Activated CD4-positive, alpha-beta memory T cell treated with anti-CD3 and anti-CD28 coated beads, Interleukin-2, amount 10 ng/mL, durations not matched to agents 7 days and 5 days (primary cell): ENCODE measurements around the gene ASTN2. TPM values are rescaled to one million over a fixed set of nuclear protein-coding genes. Genes with fewer than 3 reads are reported as not detected.

Source experiments
- CTCF ChIA-PET: fragments of 350-600 bp; sonication (Branson Sonifier 250); formaldehyde crosslinking; loops from one replicate; lab custom pipeline; 2021; ENCODE audit warnings: antibody characterized with exemption, inconsistent platforms; lab: Charles Lee
- POLR2A ChIA-PET: fragments of 350-600 bp; sonication (Branson Sonifier 250); formaldehyde crosslinking; loops from one replicate; lab custom pipeline; 2021; ENCODE audit warnings: antibody characterized with exemption; lab: Charles Lee
- DNase-seq: peaks from one replicate; pipeline ENCODE4 v3.0.0-alpha.2; 2020
- H3K27ac Mint-ChIP-seq: one replicate; pipeline ENCODE4 v1.8.0; 2021; ENCODE audit warnings: mild to moderate bottlenecking, mixed read lengths
- H3K27me3 Mint-ChIP-seq: one replicate; pipeline ENCODE4 v1.8.0; 2021; ENCODE audit warnings: mixed read lengths
- H3K36me3 Mint-ChIP-seq: one replicate; pipeline ENCODE4 v1.8.0; 2021; ENCODE audit warnings: low read depth, mixed read lengths
- H3K4me1 Mint-ChIP-seq: one replicate; pipeline ENCODE4 v1.8.0; 2021; ENCODE audit warnings: mixed read lengths
- H3K4me3 Mint-ChIP-seq: one replicate; pipeline ENCODE4 v1.8.0; 2021; ENCODE audit warnings: mild to moderate bottlenecking, mixed read lengths
- H3K9me3 Mint-ChIP-seq: one replicate; pipeline ENCODE4 v1.8.0; 2021; ENCODE audit warnings: mixed read lengths
- total RNA-seq, 2 experiments: library from RNA; stranded (reverse); gene quantifications; one replicate each; pipeline ENCODE4 v1.2.3, GENCODE V29; 2021

Gene ASTN2
- total RNA-seq, 2 experiments from 2014 or later, result 2.5 to 3.0 TPM

DNA sequence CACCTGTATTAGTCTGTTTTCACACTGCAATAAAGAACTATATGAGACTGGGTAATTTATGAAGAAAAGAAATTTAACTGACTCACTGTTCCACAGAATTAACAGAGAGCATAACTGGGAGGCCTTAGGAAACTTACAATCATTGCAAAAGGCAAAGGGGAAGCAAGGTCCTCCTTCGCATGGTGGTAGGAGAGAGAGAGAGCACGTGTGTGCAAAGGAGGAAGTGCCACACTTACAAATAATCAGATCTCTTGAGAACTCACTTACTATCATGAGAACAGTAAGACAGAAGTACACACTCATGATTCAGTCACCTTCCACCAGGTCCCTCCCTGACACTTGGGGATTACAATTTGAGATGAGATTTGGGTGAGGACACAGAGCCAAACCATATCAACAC is 469.0 kb downstream of the ASTN2 start:
- no peaks in the 10 kb centered on the region for H3K4me1 Mint-ChIP-seq
- no peaks in the 10 kb centered on the region for H3K36me3 Mint-ChIP-seq
- H3K27me3 Mint-ChIP-seq, result no peaks in the 10 kb centered on the region
- ChIA-PET POLR2A (no interaction called here), CTCF (no interaction called here)
- peaks cover 2% of the 10 kb centered on the region for H3K9me3 Mint-ChIP-seq
- H3K4me3 Mint-ChIP-seq, result no peak overlapping the region
- H3K27ac Mint-ChIP-seq, result no peak overlapping the region
- DNase-seq, result no peak

DNA sequence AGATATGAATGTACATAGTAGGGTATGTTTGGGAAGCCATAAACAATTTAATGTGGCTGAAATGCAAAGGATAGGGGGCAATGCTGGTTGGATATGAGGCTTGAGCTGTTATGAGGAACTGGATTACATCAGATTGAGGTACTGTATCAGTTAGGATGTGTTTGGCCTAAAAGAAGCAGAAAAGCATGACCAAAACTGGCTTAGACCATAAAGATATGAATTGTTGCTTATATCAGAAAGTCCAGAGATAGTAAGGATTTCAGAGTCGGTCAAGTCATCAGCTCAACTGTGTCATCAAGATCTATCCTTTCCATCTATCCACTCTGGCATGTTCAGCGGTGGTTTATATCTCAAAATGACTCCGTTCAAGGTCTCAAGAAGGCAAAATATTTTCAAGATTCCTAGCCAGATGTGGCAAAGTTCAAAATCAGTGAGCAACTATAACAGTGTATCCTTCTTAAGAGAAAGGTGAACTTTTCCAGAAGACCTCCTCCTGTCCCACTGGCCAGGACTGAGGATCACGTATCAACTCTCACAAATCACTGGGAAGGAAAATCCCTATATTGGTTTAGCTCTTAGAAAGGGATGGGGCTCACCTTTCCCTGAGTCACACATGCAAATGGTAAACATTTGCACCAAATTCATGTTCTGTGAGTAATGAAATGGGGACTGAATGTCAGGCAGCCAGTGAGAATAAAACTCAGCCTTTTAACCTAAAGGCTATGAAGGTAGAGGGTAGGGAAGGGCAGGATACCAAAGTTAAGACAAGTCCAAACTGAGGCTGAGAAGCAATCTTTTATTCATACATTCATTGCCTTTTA is 469.9 kb downstream of the ASTN2 start:
- no peak overlapping the region for H3K4me3 Mint-ChIP-seq
- no peaks in the 10 kb centered on the region for H3K27me3 Mint-ChIP-seq
- CTCF ChIA-PET, result no interaction called here
- H3K4me1 Mint-ChIP-seq, result no peaks in the 10 kb centered on the region
- POLR2A ChIA-PET, result no interaction called here
- H3K9me3 Mint-ChIP-seq, result no peaks in the 10 kb centered on the region
- no peak for DNase-seq
- no peaks in the 10 kb centered on the region for H3K36me3 Mint-ChIP-seq
- no peak overlapping the region for H3K27ac Mint-ChIP-seq

DNA sequence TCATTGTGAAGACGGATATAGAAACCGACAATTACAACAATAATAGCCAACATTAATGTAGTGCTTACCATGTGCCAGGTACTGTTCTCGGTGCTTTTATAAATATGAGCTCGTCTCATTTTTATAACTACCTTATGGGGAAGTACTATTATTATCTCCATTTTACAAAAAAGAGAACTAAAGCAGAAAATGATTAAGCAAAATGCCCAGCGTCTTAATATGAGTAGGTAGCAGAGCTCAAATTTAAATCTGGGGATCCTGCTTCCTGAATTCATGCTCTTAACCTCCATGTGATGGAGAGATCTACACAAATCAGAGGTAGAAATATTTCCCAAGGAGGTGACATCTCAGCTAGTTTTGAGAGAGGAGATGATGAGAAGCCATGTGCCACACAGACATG is 470.9 kb downstream of the ASTN2 start:
- no peak overlapping the region for H3K4me3 Mint-ChIP-seq
- H3K27ac Mint-ChIP-seq, result no peak overlapping the region
- no peaks in the 10 kb centered on the region for H3K9me3 Mint-ChIP-seq
- no peaks in the 10 kb centered on the region for H3K36me3 Mint-ChIP-seq
- no peaks in the 10 kb centered on the region for H3K27me3 Mint-ChIP-seq
- no peaks in the 10 kb centered on the region for H3K4me1 Mint-ChIP-seq
- POLR2A ChIA-PET, result no interaction called here
- DNase-seq, result no peak
- CTCF ChIA-PET, result no interaction called here

DNA sequence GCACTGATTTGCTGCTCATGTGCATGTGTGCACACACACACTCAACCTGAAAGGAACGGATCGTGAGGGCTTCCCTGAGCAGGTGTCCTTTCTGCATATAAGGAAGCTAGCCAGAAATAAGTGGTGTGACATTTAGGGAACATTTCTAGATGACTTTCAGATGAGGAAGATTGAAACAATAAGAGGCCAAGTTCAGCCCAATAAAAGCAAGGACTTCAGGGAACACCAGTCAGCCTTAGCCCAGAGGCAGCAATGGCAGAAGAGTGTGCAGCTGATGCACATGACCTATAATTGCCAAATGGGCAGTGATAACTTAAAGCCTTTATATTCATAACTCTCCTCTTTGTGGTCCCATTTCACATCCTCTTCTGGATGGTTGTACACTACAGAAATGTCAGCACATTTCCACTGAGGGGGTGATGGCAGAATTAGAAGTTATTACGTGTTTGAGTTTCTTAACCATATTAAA is 472.2 kb downstream of the ASTN2 start:
- ChIA-PET CTCF (no interaction called here), POLR2A (no interaction called here)
- DNase-seq, result no peak
- Mint-ChIP-seq H3K27ac (no peak overlapping the region), H3K36me3 (no peaks in the 10 kb centered on the region), H3K4me1 (no peaks in the 10 kb centered on the region), H3K9me3 (no peaks in the 10 kb centered on the region), H3K4me3 (no peak overlapping the region), H3K27me3 (no peaks in the 10 kb centered on the region)

DNA sequence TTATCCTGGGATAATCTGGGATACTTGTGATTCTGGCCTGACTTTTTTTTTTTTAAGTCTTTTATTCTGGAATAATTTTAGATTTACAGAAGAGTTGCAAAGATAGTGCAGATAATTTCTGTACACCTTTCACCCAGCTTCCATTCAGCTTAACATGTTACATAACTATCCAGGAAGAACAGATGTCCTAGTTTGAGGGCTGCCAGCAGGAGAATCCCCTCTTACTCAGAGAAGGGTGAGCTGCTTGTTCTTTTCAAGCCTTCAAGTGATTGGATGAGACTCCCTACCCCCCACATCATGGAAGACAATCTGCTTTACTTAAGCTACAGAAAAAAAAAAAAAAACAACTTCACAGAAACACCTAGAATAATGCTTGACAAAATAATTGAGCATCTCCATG is 473.6 kb downstream of the ASTN2 start:
- no peak for DNase-seq
- ChIA-PET CTCF (no interaction called here), POLR2A (no interaction called here)
- Mint-ChIP-seq H3K9me3 (peaks cover 1% of the 10 kb centered on the region), H3K27ac (no peak overlapping the region), H3K36me3 (no peaks in the 10 kb centered on the region), H3K4me3 (no peak overlapping the region), H3K27me3 (no peaks in the 10 kb centered on the region), H3K4me1 (no peaks in the 10 kb centered on the region)

DNA sequence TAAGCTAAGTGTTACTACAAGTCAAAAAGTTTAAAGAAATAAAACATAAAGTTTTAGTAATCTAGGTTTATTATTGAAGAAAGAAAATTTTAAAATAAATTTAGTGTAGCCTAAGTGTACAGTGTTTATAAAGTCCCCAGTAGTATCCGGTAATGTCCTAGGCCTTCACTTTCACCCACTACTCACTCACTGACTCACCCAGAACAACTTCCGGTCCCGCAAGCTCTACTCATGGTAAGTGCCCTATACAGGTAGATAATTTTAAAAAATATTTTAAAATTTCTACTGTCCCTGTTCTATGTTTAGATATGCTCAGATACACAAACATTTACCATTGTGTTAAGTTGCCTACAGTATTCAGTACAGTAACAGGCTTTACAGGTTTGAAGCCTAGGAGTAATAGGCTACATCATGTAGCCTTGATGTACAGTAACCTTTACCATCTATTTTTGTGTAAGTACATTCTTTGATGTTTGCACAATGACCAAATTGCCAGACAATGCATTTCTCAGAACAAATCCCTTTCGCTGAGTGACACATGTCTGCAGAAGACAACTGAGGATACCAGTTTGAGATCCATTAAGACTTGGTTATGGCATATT is 474.1 kb downstream of the ASTN2 start:
- POLR2A ChIA-PET, result no interaction called here
- CTCF ChIA-PET, result no interaction called here
- Mint-ChIP-seq H3K27ac (no peak overlapping the region), H3K27me3 (no peaks in the 10 kb centered on the region), H3K9me3 (peaks cover 3% of the 10 kb centered on the region), H3K36me3 (no peaks in the 10 kb centered on the region), H3K4me1 (no peaks in the 10 kb centered on the region), H3K4me3 (no peak overlapping the region)
- DNase-seq, result no peak

DNA sequence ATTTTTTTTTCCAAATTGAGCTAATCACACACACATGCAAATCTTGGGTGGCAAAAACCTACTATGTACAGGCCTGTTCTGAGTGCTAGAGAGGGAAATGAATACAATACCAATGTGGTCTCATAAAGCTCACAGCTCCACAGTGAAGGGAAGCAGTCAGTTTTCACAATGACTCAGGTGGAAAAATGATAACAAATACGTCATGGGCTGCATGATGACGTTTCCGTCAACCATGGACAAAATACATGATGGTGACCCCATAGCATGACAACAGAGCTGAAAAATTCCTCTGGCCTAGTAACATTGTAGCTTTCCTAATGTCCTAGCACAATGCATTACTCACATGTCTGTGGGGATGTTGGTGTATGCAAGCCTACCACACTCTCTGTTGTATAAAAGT is 475.2 kb downstream of the ASTN2 start:
- Mint-ChIP-seq H3K9me3 (peaks cover 3% of the 10 kb centered on the region), H3K27ac (no peak overlapping the region), H3K4me3 (no peak overlapping the region), H3K27me3 (no peaks in the 10 kb centered on the region), H3K36me3 (no peaks in the 10 kb centered on the region), H3K4me1 (no peaks in the 10 kb centered on the region)
- ChIA-PET POLR2A (no interaction called here), CTCF (no interaction called here)
- no peak for DNase-seq

DNA sequence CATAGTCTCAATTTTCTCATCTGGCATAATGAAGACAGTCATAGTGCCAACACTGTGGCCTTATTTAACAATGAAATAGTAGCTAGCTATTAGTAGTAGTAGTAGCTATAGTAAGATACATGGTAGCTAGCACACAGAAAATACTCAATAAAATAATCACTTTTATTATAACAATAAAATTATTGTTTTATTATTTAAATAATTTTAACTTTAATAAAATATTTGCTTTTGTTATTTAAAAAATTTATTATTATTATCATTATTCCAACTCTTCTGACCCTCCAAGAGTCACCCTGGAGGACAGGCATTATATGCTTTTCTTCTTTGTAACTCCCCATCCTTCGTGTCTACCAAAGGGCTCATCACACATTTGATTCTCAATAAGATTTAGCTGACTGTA is 475.7 kb downstream of the ASTN2 start:
- no peak overlapping the region for H3K4me3 Mint-ChIP-seq
- no peaks in the 10 kb centered on the region for H3K4me1 Mint-ChIP-seq
- H3K36me3 Mint-ChIP-seq, result no peaks in the 10 kb centered on the region
- ChIA-PET POLR2A (no interaction called here), CTCF (no interaction called here)
- DNase-seq, result no peak
- no peak overlapping the region for H3K27ac Mint-ChIP-seq
- peaks cover 3% of the 10 kb centered on the region for H3K9me3 Mint-ChIP-seq
- no peaks in the 10 kb centered on the region for H3K27me3 Mint-ChIP-seq

DNA sequence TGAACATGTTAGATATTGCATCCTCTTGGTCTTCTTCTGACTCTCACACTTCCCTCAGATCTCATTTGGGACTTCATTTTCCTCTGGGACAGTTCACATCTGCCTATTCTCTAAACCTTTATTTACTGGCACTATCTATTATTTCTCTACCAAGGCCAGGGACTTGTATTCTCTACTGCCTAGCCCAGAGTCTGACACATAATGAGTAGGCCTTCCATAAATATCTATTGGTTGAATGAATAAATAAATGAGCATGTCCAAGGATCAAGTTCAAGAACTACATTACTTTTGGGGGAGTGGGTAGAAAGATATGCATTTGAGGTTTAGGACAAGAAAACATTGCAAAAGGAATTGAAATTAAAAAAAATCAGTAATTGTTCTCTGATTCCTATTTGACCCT is 477.5 kb downstream of the ASTN2 start:
- ChIA-PET CTCF (no interaction called here), POLR2A (no interaction called here)
- Mint-ChIP-seq H3K27ac (no peak overlapping the region), H3K27me3 (no peaks in the 10 kb centered on the region), H3K36me3 (no peaks in the 10 kb centered on the region), H3K4me1 (no peaks in the 10 kb centered on the region), H3K9me3 (peaks cover 3% of the 10 kb centered on the region), H3K4me3 (no peak overlapping the region)
- DNase-seq, result no peak

DNA sequence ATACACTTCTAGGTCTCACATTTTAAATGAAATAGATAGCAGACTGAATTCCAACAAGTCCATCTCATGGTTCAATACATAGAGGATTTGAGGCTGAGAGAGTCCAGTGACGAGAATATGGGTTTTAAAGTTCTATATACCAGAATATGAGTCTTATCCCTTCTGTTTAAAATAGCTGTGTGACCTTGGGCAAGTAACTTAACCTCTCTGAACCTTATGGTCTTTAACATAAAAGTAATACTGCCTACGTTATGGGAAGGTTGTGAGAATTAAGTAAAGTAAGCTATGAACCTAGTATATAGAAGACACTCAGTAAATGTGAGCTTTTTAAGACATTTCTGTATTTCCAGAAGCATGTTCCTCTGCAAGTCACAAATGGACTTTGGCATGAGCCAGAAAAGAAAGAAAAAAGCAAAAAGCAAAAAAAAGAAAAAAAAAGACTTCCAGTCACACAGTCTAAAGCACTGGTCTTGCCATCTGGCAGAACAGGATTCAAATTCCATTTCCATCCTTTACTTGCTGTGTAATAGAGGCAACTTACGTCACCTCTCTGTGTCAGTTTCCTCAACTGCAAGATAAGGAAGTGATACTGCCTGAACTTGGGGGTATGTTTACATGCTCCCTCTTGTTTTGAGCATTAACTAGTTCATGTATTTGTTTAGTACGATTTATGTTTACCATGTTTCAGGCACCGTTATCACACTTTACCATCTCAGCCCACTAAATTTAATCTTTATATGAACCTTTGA is 479.5 kb downstream of the ASTN2 start:
- ChIA-PET CTCF (no interaction called here), POLR2A (no interaction called here)
- no peak overlapping the region for H3K4me3 Mint-ChIP-seq
- no peaks in the 10 kb centered on the region for H3K27me3 Mint-ChIP-seq
- peaks cover 3% of the 10 kb centered on the region for H3K9me3 Mint-ChIP-seq
- no peak overlapping the region for H3K27ac Mint-ChIP-seq
- H3K4me1 Mint-ChIP-seq, result no peaks in the 10 kb centered on the region
- H3K36me3 Mint-ChIP-seq, result no peaks in the 10 kb centered on the region
- DNase-seq, result no peak

DNA sequence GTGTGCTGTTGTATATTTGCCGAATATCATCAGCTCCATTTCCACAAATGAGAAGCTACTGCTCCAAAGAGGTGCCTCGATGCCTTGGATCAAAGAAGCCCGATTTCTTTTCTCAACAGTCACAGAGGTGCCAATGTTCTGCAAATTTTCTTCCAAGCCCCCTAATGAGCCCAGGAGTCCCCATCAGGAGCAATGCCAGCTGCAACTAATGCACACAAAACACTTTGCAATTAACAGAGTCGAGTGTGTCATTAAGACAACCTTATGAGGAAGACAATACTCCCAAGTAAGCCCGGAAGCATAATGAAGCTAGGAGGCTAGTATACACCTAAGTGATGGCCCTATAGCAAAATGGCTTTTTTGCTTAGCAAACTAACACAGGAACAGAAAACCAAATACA is 480.7 kb downstream of the ASTN2 start:
- Mint-ChIP-seq H3K9me3 (peaks cover 3% of the 10 kb centered on the region), H3K4me3 (no peak overlapping the region), H3K4me1 (no peaks in the 10 kb centered on the region), H3K36me3 (no peaks in the 10 kb centered on the region), H3K27ac (no peak overlapping the region), H3K27me3 (no peaks in the 10 kb centered on the region)
- ChIA-PET POLR2A (no interaction called here), CTCF (no interaction called here)
- no peak for DNase-seq

DNA sequence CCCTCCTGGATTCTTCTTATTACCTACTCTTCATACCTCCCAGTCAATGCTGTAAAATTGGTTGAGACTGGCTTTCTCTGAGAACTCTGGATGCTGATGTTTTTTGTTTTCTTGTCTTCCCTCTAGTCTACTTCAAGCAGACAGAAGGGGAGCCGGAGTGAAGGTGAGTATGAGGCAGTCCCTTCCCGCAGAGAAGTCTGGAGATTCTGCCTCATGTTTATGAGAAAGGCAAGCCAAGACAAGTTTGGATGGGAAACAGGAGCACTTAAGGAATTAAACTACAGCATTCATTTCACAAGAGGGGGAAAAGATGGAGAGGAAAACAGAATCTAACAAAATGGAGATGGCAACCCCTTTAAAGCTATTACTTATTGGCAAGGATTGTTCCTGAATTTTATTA is 481.6 kb downstream of the ASTN2 start:
- H3K27me3 Mint-ChIP-seq, result no peaks in the 10 kb centered on the region
- CTCF ChIA-PET, result no interaction called here
- POLR2A ChIA-PET, result no interaction called here
- no peak overlapping the region for H3K27ac Mint-ChIP-seq
- no peak for DNase-seq
- H3K4me1 Mint-ChIP-seq, result no peaks in the 10 kb centered on the region
- peaks cover 3% of the 10 kb centered on the region for H3K9me3 Mint-ChIP-seq
- no peaks in the 10 kb centered on the region for H3K36me3 Mint-ChIP-seq
- H3K4me3 Mint-ChIP-seq, result no peak overlapping the region

DNA sequence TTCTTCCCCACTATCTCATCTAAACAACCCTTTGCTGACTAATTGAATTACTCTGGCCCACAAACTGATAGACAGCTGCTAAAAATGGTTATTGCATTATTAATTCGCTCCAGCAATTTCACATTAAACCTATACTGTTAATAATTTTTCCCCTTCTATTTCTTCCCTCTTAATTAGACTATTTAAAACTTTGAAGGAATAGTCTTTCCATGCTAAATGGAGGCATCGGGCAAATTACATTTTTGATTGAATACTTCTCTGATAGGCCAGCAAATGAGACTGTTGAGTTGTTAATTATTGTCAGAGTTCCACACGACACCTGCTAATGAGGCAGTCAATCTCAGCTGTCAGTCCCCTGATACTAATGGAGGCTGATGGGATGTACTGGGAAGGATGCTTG is 485.2 kb downstream of the ASTN2 start:
- no peaks in the 10 kb centered on the region for H3K27me3 Mint-ChIP-seq
- no peak overlapping the region for H3K27ac Mint-ChIP-seq
- H3K4me1 Mint-ChIP-seq, result no peaks in the 10 kb centered on the region
- H3K36me3 Mint-ChIP-seq, result no peaks in the 10 kb centered on the region
- H3K4me3 Mint-ChIP-seq, result no peak overlapping the region
- ChIA-PET CTCF (no interaction called here), POLR2A (no interaction called here)
- no peaks in the 10 kb centered on the region for H3K9me3 Mint-ChIP-seq
- DNase-seq, result no peak
